IgD-negative memory B cell (primary cell): ENCODE data around the gene CHD3. TPM values are rescaled to one million over a fixed set of nuclear protein-coding genes. Genes with fewer than 3 reads are reported as not detected.
A peak's percentile ranks its signal among the peaks of the same experiment; 100 is the strongest.

Experiments used
- H3K27ac Mint-ChIP-seq, 3 donors: one replicate each; pipeline ENCODE4 v1.8.0; 2020 to 2022; ENCODE audit warnings: mild to moderate bottlenecking in 3 of 3, mixed read lengths in 3 of 3, moderate library complexity in 1 of 3
- H3K27me3 Mint-ChIP-seq: one replicate; pipeline ENCODE4 v1.8.0; 2021; ENCODE audit warnings: mixed read lengths
- H3K36me3 Mint-ChIP-seq: one replicate; pipeline ENCODE4 v1.8.0; 2020; ENCODE audit warnings: mild to moderate bottlenecking, mixed read lengths
- H3K4me1 Mint-ChIP-seq, 3 donors: one replicate each; pipeline ENCODE4 v1.8.0; 2020 to 2022; ENCODE audit warnings: mixed read lengths in 3 of 3, mild to moderate bottlenecking in 1 of 3
- H3K4me3 Mint-ChIP-seq, 4 donors: one replicate each; pipeline ENCODE4 v1.8.0; 2020 to 2022; ENCODE audit warnings: mild to moderate bottlenecking in 4 of 4, mixed read lengths in 4 of 4, moderate library complexity in 3 of 4
- H3K9me3 Mint-ChIP-seq, 3 donors: one replicate each; pipeline ENCODE4 v1.8.0; 2020 to 2021; ENCODE audit warnings: mixed read lengths in 3 of 3, mild to moderate bottlenecking in 1 of 3
- polyA plus RNA-seq: library from polyadenylated mRNA; unstranded; fragments of 300-500 nt; fragmentation: Illumina TruSeq; gene quantifications from one replicate; pipeline ENCODE4 v1.2.3, GENCODE V29; 2021

CHD3 gene
- polyA plus RNA-seq, 1 donor from 2014 or later: 2.4 TPM

DNA sequence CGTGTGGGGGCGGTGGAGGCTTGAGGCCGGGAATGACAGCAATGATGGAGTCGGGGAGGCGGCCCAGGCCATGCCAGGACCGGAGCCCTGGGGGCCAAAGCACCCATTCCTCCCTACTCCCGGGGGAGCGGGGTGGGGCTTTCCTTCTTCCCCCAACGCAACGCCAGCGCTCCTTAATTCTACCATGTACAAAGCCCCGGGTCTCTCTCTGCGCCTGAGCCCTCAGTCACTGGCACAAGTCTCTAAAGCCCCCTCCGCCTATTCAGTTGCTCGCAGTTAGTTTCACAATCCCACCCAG, 27.7 kb downstream of the CHD3 start:
- H3K27me3 Mint-ChIP-seq: no peaks in the 10 kb centered on the region
- no peaks in the 10 kb centered on the region for H3K9me3 Mint-ChIP-seq
- no peaks in the 10 kb centered on the region for H3K36me3 Mint-ChIP-seq
- H3K27ac Mint-ChIP-seq: peak overlapping the region; percentile 61 to 95 (median 63)
- peak overlapping the region; percentile 86 to 92 (median 88) for H3K4me3 Mint-ChIP-seq
- peaks cover 16 to 24% (median 19%) of the 10 kb centered on the region in 3 donors for H3K4me1 Mint-ChIP-seq

DNA sequence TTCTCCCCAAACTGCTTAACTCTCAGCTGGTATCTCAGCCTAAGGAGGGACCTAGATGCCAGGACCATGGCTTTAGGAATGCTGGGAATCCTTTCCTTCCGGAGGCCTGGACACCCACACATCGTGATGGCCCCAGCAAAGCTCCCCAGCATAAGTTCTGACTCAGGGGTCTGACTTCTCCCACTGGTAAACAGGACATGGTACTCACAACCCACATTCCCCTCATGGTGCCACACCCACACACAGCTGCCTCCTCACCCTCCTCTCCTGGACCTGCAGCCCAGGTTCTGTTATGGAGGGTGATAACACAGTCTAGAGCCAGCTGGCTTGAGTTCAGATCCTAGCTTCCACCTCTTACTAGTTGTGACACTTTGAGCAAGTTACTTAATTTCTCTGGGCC, 28.2 kb downstream of the CHD3 start:
- peak overlapping the region; percentile 86 to 92 (median 88) for H3K4me3 Mint-ChIP-seq

DNA sequence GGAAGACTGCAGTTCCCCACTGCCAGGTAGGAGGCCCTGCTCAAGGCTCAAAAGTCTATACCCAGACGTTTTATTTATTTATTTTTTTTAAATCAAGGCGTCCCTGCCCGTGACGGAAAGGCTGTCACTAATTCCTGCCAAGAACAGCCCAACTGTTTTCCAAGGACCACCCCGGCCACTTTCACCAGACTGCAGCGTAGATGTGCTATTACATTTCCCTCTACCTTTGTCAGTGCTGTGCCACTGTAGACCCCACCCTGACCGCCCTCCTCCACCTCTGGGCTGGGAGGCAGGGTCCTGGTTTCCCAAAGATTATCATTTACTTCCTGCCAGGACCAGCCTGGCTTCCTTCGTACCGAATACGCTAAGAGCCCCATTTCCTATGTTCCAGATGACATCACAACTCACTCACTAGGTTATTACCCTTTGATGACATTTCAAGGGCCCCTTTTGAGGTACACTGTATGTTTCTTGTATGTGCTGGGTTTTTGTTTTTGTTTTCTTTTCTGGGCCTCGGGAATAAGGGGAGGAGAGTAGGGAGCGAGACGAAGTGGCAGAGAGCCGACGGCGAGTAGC, 33.8 kb downstream of the CHD3 start:
- Mint-ChIP-seq H3K4me1 (peaks cover 6 to 19% (median 6%) of the 10 kb centered on the region in 3 donors), H3K36me3 (peaks cover 2% of the 10 kb centered on the region)

More for the DNA sequence above, 28.2 kb downstream of the CHD3 start:
- peaks cover 19 to 24% (median 19%) of the 10 kb centered on the region in 3 donors for H3K4me1 Mint-ChIP-seq
- H3K27me3 Mint-ChIP-seq: no peaks in the 10 kb centered on the region
- H3K9me3 Mint-ChIP-seq: no peaks in the 10 kb centered on the region
- no peaks in the 10 kb centered on the region for H3K36me3 Mint-ChIP-seq
- peak overlapping the region; percentile 61 to 95 (median 63) for H3K27ac Mint-ChIP-seq

DNA sequence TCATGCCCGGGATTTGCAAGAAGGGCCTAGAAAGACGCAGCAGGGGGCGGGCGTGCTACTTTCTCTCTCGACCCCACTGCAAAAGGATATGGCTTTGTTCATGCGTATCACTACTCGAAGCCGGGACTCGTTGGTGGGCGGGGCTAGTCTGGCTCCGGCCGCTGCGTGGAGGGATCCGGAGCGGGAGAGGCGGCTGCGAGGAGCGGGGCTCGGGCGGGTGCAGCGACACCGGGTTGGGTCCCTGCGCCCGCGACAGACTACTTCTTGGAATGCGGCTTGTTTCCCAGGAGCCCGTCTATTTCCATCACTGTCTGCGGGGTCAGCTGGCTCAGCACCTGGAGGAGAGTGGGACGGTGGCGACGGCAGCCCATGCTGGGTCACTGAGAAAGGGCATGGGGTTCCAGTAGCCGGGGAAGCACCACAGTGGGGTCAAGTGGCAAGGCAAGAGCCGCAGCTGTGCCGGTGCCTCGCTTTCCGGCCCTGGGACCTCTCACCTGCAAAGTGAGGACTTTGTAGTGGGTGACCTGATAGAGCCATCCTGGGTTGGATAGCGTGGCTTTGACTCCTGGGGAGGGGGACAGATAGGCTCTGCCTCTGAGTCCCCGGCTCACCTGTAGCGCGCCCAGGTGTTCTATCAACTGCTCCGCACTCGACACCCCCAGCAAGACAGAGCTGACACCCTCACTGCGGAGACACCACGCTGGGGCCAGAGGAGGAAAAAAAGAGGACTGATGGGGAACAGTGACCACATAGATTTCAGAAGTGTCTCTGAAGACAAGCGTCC, 34.4 kb downstream of the CHD3 start:
- H3K4me1 Mint-ChIP-seq: peaks cover 6 to 19% (median 7%) of the 10 kb centered on the region in 3 donors
- H3K27me3 Mint-ChIP-seq: no peaks in the 10 kb centered on the region
- H3K9me3 Mint-ChIP-seq: no peaks in the 10 kb centered on the region
- H3K4me3 Mint-ChIP-seq: peak overlapping the region; percentile 68 to 97 (median 84)
- H3K36me3 Mint-ChIP-seq: peaks cover 4% of the 10 kb centered on the region
- peak overlapping the region; percentile 23 to 76 (median 72) for H3K27ac Mint-ChIP-seq

More for the DNA sequence above, 33.8 kb downstream of the CHD3 start:
- Mint-ChIP-seq H3K4me3 (peak overlapping the region; percentile 68 to 97 (median 84)), H3K27me3 (no peaks in the 10 kb centered on the region), H3K27ac (peak overlapping the region; percentile 23 to 76 (median 72)), H3K9me3 (no peaks in the 10 kb centered on the region)

DNA sequence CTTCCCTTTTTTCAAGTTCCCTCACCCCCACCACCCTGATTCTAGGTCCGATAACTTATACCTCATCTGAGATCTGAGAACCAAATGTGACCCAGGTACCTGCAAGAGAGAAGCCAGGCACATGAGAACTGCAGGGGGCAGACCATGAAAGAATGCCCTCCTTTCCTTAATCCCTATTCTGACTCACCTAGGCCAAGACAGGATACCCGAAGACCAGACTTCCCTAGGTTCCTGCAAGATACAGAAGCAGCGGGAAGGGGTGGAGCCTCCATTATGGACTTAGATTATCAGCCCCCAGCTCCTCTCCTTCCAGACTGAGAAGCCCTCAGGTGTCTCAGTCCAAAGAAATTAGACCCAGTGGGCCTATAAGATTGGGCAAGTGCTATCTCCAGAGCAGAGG, 39.0 kb downstream of the CHD3 start:
- peak overlapping the region in 2 of 3 donors; percentile 18 to 64 for H3K27ac Mint-ChIP-seq
- no peaks in the 10 kb centered on the region for H3K9me3 Mint-ChIP-seq
- H3K36me3 Mint-ChIP-seq: peaks cover 8% of the 10 kb centered on the region
- H3K4me1 Mint-ChIP-seq: peaks cover 18 to 25% (median 21%) of the 10 kb centered on the region in 3 donors
- H3K4me3 Mint-ChIP-seq: peak overlapping the region in 1 of 4 donors; percentile 51
- no peaks in the 10 kb centered on the region for H3K27me3 Mint-ChIP-seq

DNA sequence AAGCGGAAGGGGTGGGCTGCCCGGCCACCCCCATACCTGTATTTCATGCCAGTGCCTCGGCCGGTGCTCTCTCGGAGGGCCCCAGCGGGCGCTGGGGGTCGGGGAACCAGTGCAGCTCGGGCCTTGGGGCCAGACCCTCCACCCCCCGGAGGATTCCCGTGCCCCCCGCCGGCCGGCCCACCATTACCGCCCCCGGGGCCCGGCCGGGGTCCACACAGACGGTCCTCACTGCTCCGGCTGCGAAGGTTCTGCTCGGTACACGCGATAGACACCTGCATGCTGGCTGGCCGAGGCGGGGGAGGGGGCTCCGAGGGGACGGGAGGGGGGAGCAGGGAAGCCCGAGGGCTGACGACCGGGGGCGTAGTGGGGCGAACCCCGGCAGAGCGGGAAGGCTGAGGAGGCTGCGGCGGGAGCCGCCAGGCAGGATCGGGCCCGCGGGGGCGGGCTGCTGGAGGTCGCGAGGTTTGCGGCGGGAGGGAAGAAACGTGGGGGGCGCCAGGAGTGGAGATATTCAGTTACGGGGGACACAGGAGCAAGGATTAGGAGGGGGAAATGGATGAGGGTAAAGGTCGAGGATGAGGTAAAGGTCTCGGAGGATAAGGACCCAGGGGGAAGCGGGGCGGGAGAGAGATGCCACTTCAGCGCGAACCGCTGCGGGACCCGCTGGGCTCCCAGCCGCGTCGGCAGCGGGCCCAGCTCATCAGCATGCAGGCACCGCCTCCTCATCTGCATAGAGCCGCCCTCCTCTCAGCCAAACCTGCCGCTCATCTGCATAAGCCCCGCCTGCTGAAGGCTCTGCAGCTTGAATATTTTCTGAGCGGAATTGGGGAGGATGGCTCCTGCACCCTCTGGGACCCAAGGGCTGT, 40.8 kb downstream of the CHD3 start, which contains the start of gene KCNAB3:
Gene KCNAB3, minus strand, starts transcription at position 699 of the 866 bp plus-strand sequence. Its CDS starts 421 bp downstream, at position 278.
- Mint-ChIP-seq H3K36me3 (peaks cover 8% of the 10 kb centered on the region), H3K27me3 (no peaks in the 10 kb centered on the region), H3K4me1 (peaks cover 27 to 35% (median 30%) of the 10 kb centered on the region in 3 donors), H3K4me3 (peak within 1 kb of the TSS; percentile 87 to 100 (median 98)), H3K27ac (peak within 1 kb of the TSS; percentile 59 to 74 (median 71)), H3K9me3 (no peaks in the 10 kb centered on the region)

DNA sequence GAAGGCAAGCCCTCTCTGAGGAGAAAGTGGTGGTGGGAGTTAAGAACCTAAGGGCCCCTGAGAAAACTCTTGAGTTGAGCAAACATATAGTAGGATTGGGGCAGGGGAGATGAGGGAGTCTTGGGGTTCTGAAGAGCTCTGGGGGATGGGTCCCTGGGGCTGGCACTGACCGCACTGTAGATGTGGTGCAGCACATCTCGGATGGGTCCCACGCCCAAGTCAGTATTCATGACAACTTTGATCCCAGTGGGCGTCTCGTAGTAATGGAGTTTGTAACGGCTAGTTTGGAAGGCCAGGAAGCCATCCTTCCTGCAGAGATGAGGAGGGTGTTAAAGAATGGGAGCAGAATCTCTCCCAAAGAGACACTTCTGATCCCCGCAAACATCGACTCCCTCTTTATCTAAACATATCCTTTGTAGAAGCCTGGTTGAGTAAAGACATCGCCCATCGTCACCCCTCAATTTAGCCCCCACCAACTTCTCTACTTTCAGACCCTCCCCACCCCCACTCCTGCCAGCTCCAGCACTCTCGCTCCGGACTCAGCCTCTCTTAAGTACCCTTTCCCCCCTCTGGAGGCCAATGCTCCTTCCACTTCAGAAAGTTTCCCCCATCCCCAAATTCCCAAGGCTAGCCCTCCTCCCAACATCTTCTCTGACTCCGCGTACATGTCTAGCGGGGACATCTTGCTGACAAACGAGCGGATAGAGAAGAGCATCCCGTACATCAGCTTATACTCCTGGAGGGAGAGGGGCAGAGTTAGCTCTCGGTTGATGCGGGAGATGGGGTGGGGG, 42.4 kb downstream of the CHD3 start:
- peaks cover 7% of the 10 kb centered on the region for H3K36me3 Mint-ChIP-seq
- H3K9me3 Mint-ChIP-seq: no peaks in the 10 kb centered on the region
- no peaks in the 10 kb centered on the region for H3K27me3 Mint-ChIP-seq
- peak overlapping the region; percentile 87 to 100 (median 98) for H3K4me3 Mint-ChIP-seq
- peaks cover 27 to 37% (median 30%) of the 10 kb centered on the region in 3 donors for H3K4me1 Mint-ChIP-seq
- peak overlapping the region in 2 of 3 donors; percentile 66 to 84 for H3K27ac Mint-ChIP-seq

DNA sequence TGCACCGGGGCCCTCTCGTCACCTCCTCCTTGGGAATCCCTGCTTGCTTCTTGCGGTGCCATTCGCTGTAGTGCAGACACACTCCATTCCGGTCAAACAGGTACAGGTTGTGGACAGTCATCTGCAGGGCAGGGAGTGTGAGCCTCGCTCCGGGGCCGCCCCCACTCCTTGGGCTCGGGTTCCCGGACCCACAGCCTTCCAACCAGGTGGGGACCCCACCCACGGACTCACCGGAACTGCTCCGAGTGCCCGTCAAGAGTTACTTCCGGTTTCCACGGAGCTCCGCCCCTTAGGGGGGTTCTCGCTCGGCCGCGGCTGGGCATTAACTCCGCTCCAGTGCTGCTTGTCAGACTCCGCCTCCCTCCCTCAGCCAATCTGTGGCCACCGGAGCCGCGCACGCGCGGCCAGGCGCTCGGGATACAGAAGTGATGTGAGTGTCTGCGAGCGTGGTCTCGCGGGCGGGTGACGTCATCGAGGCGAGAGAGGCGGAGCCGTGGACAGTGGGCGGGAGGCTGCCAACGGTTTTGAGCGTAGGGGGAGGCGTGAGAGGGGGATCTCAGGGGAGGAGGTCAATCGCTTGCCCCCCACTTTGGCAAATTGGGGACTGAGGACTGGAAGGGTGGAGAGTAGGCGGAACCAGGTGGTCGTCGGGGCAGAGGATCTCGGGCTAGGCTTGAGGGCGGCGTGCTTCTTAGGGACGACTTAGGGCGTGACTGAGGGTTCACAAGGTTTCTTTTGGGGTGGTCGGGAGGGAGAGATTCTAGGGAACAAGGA, 43.3 kb downstream of the CHD3 start, which contains the start of the genes CNTROB and TRAPPC1:
Gene CNTROB, plus strand, starts transcription at position 498 of the 774 bp plus-strand sequence. CDS start 874 bp downstream, outside the sequence.
Gene TRAPPC1, minus strand, starts transcription at position 238 of the 774 bp plus-strand sequence. Its CDS starts 117 bp downstream, at position 121.
- H3K27me3 Mint-ChIP-seq: no peaks in the 10 kb centered on the region
- peak within 1 kb of the TSS; percentile 66 to 97 (median 84) for H3K27ac Mint-ChIP-seq
- H3K4me3 Mint-ChIP-seq: peak within 1 kb of the TSS; percentile 87 to 100 (median 98)
- peaks cover 23 to 37% (median 27%) of the 10 kb centered on the region in 3 donors for H3K4me1 Mint-ChIP-seq
- H3K9me3 Mint-ChIP-seq: no peaks in the 10 kb centered on the region
- H3K36me3 Mint-ChIP-seq: peaks cover 7% of the 10 kb centered on the region

DNA sequence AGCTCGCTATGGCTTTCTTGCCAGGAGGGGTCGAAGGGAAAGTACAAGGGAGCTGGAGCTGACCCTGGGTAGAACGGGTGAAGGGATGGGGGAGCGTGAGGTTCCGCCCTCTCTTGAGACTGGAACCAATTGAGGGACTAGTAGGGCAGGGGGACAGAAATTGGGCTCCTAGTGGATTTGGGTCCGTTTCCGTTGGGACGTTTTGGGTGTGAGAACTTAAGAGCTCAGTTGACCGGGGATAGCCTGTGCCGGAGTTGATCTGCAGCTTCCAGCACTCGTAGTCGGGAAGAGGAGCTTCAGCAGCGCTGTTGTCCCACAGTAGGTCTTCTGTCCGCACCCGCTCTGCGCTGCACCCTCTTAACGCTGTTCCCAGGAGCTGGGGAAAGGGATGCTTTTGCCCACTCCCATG, 43.9 kb downstream of the CHD3 start:
- peaks cover 7% of the 10 kb centered on the region for H3K36me3 Mint-ChIP-seq
- H3K4me3 Mint-ChIP-seq: peak overlapping the region; percentile 87 to 100 (median 98)
- H3K27ac Mint-ChIP-seq: peak overlapping the region; percentile 66 to 97 (median 84)
- peaks cover 23 to 37% (median 27%) of the 10 kb centered on the region in 3 donors for H3K4me1 Mint-ChIP-seq
- H3K9me3 Mint-ChIP-seq: no peaks in the 10 kb centered on the region
- no peaks in the 10 kb centered on the region for H3K27me3 Mint-ChIP-seq

DNA sequence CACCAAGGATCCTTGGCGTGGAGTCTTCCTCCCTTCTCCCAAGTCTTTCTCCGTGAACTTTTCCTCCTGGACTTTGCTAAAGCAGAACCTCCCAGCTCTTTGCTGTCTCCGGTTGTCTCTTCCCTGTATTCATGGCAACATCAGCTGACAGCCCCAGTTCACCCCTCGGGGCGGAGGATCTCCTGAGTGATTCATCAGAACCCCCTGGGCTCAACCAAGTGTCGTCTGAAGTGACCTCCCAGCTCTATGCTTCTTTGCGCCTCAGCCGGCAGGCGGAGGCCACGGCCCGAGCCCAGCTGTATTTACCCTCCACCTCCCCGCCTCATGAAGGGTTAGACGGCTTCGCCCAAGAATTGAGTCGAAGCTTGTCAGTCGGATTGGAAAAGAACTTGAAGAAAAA, 44.4 kb downstream of the CHD3 start:
- peaks cover 23 to 37% (median 27%) of the 10 kb centered on the region in 3 donors for H3K4me1 Mint-ChIP-seq
- H3K27me3 Mint-ChIP-seq: no peaks in the 10 kb centered on the region
- peaks cover 7% of the 10 kb centered on the region for H3K36me3 Mint-ChIP-seq
- peak overlapping the region; percentile 66 to 97 (median 84) for H3K27ac Mint-ChIP-seq
- H3K4me3 Mint-ChIP-seq: peak overlapping the region; percentile 87 to 100 (median 98)
- H3K9me3 Mint-ChIP-seq: no peaks in the 10 kb centered on the region

DNA sequence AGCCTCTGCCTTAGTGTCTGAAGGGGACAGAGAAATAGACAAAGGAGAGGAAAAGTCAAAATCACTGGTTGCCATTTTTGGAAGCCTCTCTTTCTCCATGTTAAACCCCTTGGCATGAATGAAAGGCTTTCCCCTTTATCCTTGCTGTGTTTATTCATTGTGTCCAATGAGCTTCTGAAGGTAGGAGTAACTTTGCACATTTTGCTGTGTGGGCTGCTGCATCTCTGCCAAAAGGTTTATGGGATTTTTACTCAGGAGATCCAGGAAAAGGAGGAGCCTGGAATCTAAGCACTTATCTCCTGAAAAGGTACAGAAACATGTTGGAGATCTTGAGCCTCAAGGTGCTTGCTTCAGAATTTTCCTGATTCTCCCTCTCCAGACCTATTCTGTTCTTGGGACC, 47.3 kb downstream of the CHD3 start:
- H3K4me3 Mint-ChIP-seq: peak overlapping the region in 1 of 4 donors; percentile 71
- no peak overlapping the region for H3K27ac Mint-ChIP-seq
- H3K27me3 Mint-ChIP-seq: no peaks in the 10 kb centered on the region
- H3K4me1 Mint-ChIP-seq: peaks cover 18 to 28% (median 19%) of the 10 kb centered on the region in 3 donors
- peaks cover 4% of the 10 kb centered on the region for H3K36me3 Mint-ChIP-seq
- no peaks in the 10 kb centered on the region for H3K9me3 Mint-ChIP-seq

DNA sequence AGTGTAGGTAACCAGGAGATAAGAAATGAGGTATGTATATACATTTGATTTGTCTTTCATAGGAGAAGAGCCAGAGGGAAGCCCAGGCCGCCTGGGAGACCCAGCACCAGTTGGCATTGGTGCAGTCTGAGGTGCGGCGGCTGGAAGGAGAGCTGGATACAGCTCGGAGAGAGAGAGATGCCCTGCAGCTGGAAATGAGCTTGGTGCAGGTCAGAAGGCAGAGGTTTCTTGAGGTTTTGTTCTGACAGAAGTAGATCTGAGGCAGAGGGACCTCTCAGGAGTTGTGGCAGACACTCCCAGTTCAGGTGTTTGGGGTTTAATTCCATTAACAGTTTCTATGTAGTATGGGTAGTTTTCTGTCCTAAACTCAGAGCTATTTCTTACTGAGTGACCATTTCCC, 51.4 kb downstream of the CHD3 start:
- H3K9me3 Mint-ChIP-seq: no peaks in the 10 kb centered on the region
- H3K4me3 Mint-ChIP-seq: peak overlapping the region in 1 of 4 donors; percentile 26
- peaks cover 0 to 3% (median 0%) of the 10 kb centered on the region in 3 donors for H3K4me1 Mint-ChIP-seq
- peaks cover 7% of the 10 kb centered on the region for H3K36me3 Mint-ChIP-seq
- no peak overlapping the region for H3K27ac Mint-ChIP-seq
- H3K27me3 Mint-ChIP-seq: no peaks in the 10 kb centered on the region

DNA sequence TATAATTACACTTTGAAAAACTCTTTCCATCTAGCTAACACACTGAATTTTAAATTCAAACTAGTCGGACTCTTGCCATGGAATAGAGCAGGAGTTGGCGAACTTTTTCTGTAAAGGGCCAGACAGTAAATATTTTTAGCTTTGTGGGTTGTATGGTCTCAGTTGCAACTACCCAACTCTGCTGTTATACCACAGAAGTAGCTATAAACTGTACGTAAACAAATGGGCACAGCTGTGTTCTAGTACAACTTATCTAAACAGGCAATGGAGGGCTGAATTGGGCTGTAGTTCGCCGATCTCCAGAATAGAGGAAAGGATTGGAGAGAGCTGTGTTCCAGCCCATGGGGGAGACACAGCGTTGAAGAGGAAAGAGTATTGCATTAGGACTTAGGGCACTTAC, 52.2 kb downstream of the CHD3 start:
- peaks cover 0 to 3% (median 0%) of the 10 kb centered on the region in 3 donors for H3K4me1 Mint-ChIP-seq
- peaks cover 7% of the 10 kb centered on the region for H3K36me3 Mint-ChIP-seq
- H3K4me3 Mint-ChIP-seq: no peak overlapping the region
- no peaks in the 10 kb centered on the region for H3K9me3 Mint-ChIP-seq
- H3K27me3 Mint-ChIP-seq: no peaks in the 10 kb centered on the region
- no peak overlapping the region for H3K27ac Mint-ChIP-seq
